H1 (cell line): ENCODE data around the gene SCAMP3.
"Not testable (repeated sequence)": the region's sequence is repeated elsewhere in the genome, so short reads cannot be mapped to it uniquely, and the experiment has no call there.

Source experiments
- BRCA1 ChIP-seq: IDR thresholded peaks from 2 replicates; pipeline ENCODE4 v1.6.1; 2012; ENCODE audit warnings: low read depth, low read length, improper control_type of control experiment
- CBX5 ChIP-seq: fragments of 300-800, 300-1000 bp; sonication (generic); IDR thresholded peaks from 2 replicates; pipeline ENCODE4 v1.7.1; 2016; ENCODE audit warnings: antibody characterized with exemption, low read length, low read depth
- CHD1 ChIP-seq: IDR thresholded peaks from 2 replicates; pipeline ENCODE4 v1.6.1; 2012; ENCODE audit warnings: low read depth, low read length, improper control_type of control experiment
- CHD2 ChIP-seq: IDR thresholded peaks from 2 replicates; pipeline ENCODE4 v1.6.1; 2012; ENCODE audit warnings: low read length, improper control_type of control experiment
- CTCF ChIP-seq, 3 experiments: IDR thresholded peaks; 1 replicate in 2 of 3; 2 replicates in 1 of 3; pipeline versions ENCODE4 v1.5.1 to v1.6.1; 2011; ENCODE audit warnings: low read length in 3 of 3, mild to moderate bottlenecking in 3 of 3, inconsistent platforms in 2 of 3, low read depth in 1 of 3, moderate library complexity in 1 of 3; ENCODE audit not compliant: insufficient read depth in 1 of 3; ENCODE audit errors: control extremely low read depth in 1 of 3
- JUN ChIP-seq: IDR thresholded peaks from 2 replicates; pipeline ENCODE4 v1.6.1; 2011; ENCODE audit warnings: low read depth, mild to moderate bottlenecking, improper control_type of control experiment, low read length
- POLR2A ChIP-seq, 2 experiments: IDR thresholded peaks; 1 replicate in 1 of 2; 2 replicates in 1 of 2; pipeline ENCODE4 v1.6.1; 2011; ENCODE audit warnings: low read depth in 2 of 2, low read length in 2 of 2, mild to moderate bottlenecking in 2 of 2; ENCODE audit errors: control extremely low read depth in 1 of 2
- RAD21 ChIP-seq, 2 experiments: IDR thresholded peaks in 1 of 2; conservative IDR thresholded peaks in 1 of 2; 2 replicates each; pipeline ENCODE4 v1.6.1; 2011; ENCODE audit warnings: low read depth in 2 of 2, low read length in 2 of 2, improper control_type of control experiment in 1 of 2, inconsistent platforms in 1 of 2, mild to moderate bottlenecking in 1 of 2, moderate library complexity in 1 of 2
- RXRA ChIP-seq: IDR thresholded peaks from 2 replicates; pipeline ENCODE4 v1.6.1; 2011; ENCODE audit warnings: low read depth, mild to moderate bottlenecking, low read length, moderate library complexity; ENCODE audit not compliant: insufficient read depth
- SP1 ChIP-seq: IDR thresholded peaks from 2 replicates; pipeline ENCODE4 v1.6.1; 2011; ENCODE audit warnings: low read depth, low read length
- TCF12 ChIP-seq: IDR thresholded peaks from 2 replicates; pipeline ENCODE4 v1.6.1; 2011; ENCODE audit warnings: low read depth, mild to moderate bottlenecking, low read length
- YY1 ChIP-seq: IDR thresholded peaks from 2 replicates; pipeline ENCODE4 v1.6.1; 2011; ENCODE audit warnings: low read depth, mild to moderate bottlenecking, low read length

- TF ChIP-seq CTCF (IDR thresholded peaks at IDR 0.05; ENCODE audit: control extremely low read depth in 1 of 3, insufficient read depth in 1 of 3, low read depth in 1 of 3, low read length in 3 of 3); RAD21 (IDR thresholded peaks at IDR 0.05 in 1 of 2, conservative IDR thresholded peaks at IDR 0.05 in 1 of 2; ENCODE audit: low read depth in 2 of 2, low read length in 2 of 2); CBX5; POLR2A (IDR thresholded peaks at IDR 0.05; ENCODE audit: control extremely low read depth in 1 of 2, low read depth in 2 of 2, low read length in 2 of 2); BRCA1; SP1; CHD2; YY1; JUN; CHD1; RXRA; TCF12: not testable (repeated sequence)
Observed at GRCh38 chr1:155235375-155235774, 26.8 kb downstream of the SCAMP3 start.
